Measurements from ENCODE around the gene LCE1E.

LCE1E gene

GRCh38 chr1:152761609-152762213 lies 24.3 kb upstream of the LCE1E start:
- Mint-ChIP-seq H3K9me3 (no peaks in the 10 kb centered on the region), H3K36me3 (no peaks in the 10 kb centered on the region), H3K27me3 (peaks cover 7% of the 10 kb centered on the region), H3K4me1 (no peaks in the 10 kb centered on the region), H3K27ac (no peak overlapping the region), H3K4me3 (no peak overlapping the region)

- no peaks in the 10 kb centered on the region for H3K36me3 Mint-ChIP-seq
- H3K9me3 Mint-ChIP-seq, result no peaks in the 10 kb centered on the region
- no peak overlapping the region for H3K27ac Mint-ChIP-seq
- H3K27me3 Mint-ChIP-seq, result peaks cover 3% of the 10 kb centered on the region
- no peaks in the 10 kb centered on the region for H3K4me1 Mint-ChIP-seq
- no peak overlapping the region for H3K4me3 Mint-ChIP-seq
Observed at GRCh38 chr1:152768847-152769533, 17.1 kb upstream of the LCE1E start.

- Mint-ChIP-seq H3K27me3 (peaks cover 12% of the 10 kb centered on the region), H3K4me1 (no peaks in the 10 kb centered on the region), H3K27ac (no peak overlapping the region), H3K36me3 (no peaks in the 10 kb centered on the region), H3K9me3 (peaks cover 6% of the 10 kb centered on the region), H3K4me3 (no peak overlapping the region)
Observed at GRCh38 chr1:152770411-152770810, 15.6 kb upstream of the LCE1E start.

GRCh38 chr1:152774875-152775274 lies 11.2 kb upstream of the LCE1E start, which contains the start of gene LCE1F:
LCE1F (plus strand) TSS chr1:152775140; CDS start chr1:152776372, 1,232 bp downstream.
- H3K36me3 Mint-ChIP-seq, result no peaks in the 10 kb centered on the region
- H3K4me1 Mint-ChIP-seq, result no peaks in the 10 kb centered on the region
- peaks cover 6% of the 10 kb centered on the region for H3K9me3 Mint-ChIP-seq
- H3K27ac Mint-ChIP-seq, result no peak within 1 kb of the TSS
- H3K27me3 Mint-ChIP-seq, result peaks cover 15% of the 10 kb centered on the region
- no peak within 1 kb of the TSS for H3K4me3 Mint-ChIP-seq

GRCh38 chr1:152776361-152776760 lies 9.7 kb upstream of the LCE1E start:
- peaks cover 6% of the 10 kb centered on the region for H3K9me3 Mint-ChIP-seq
- peaks cover 21% of the 10 kb centered on the region for H3K27me3 Mint-ChIP-seq
- H3K4me1 Mint-ChIP-seq, result no peaks in the 10 kb centered on the region
- no peaks in the 10 kb centered on the region for H3K36me3 Mint-ChIP-seq
- H3K4me3 Mint-ChIP-seq, result no peak overlapping the region
- H3K27ac Mint-ChIP-seq, result no peak overlapping the region

- Mint-ChIP-seq H3K27ac (no peak overlapping the region), H3K9me3 (peaks cover 6% of the 10 kb centered on the region), H3K4me1 (no peaks in the 10 kb centered on the region), H3K4me3 (no peak overlapping the region), H3K36me3 (no peaks in the 10 kb centered on the region), H3K27me3 (peaks cover 21% of the 10 kb centered on the region)
Observed at GRCh38 chr1:152777510-152778137, 8.4 kb upstream of the LCE1E start.

- no peak overlapping the region for H3K4me3 Mint-ChIP-seq
- H3K4me1 Mint-ChIP-seq, result no peaks in the 10 kb centered on the region
- H3K27ac Mint-ChIP-seq, result no peak overlapping the region
- H3K36me3 Mint-ChIP-seq, result no peaks in the 10 kb centered on the region
- peaks cover 25% of the 10 kb centered on the region for H3K27me3 Mint-ChIP-seq
- H3K9me3 Mint-ChIP-seq, result no peaks in the 10 kb centered on the region
Observed at GRCh38 chr1:152783095-152783494, 3.0 kb upstream of the LCE1E start.

GRCh38 chr1:152795686-152796085 lies 9.6 kb downstream of the LCE1E start:
- Mint-ChIP-seq H3K9me3 (no peaks in the 10 kb centered on the region), H3K4me3 (no peak overlapping the region), H3K27me3 (peaks cover 20% of the 10 kb centered on the region), H3K36me3 (no peaks in the 10 kb centered on the region), H3K4me1 (no peaks in the 10 kb centered on the region), H3K27ac (no peak overlapping the region)

- H3K27ac Mint-ChIP-seq, result no peak within 1 kb of the TSS
- no peaks in the 10 kb centered on the region for H3K36me3 Mint-ChIP-seq
- H3K4me1 Mint-ChIP-seq, result no peaks in the 10 kb centered on the region
- no peaks in the 10 kb centered on the region for H3K9me3 Mint-ChIP-seq
- H3K4me3 Mint-ChIP-seq, result no peak within 1 kb of the TSS
- peaks cover 18% of the 10 kb centered on the region for H3K27me3 Mint-ChIP-seq
Observed at GRCh38 chr1:152796421-152796820, 10.4 kb downstream of the LCE1E start, which contains the start of gene LCE1D. LCE1D (plus strand) TSS chr1:152796721; CDS start chr1:152797795, 1,074 bp downstream.

GRCh38 chr1:152801333-152801732 lies 15.3 kb downstream of the LCE1E start:
- Mint-ChIP-seq H3K4me1 (no peaks in the 10 kb centered on the region), H3K27me3 (peaks cover 17% of the 10 kb centered on the region), H3K4me3 (no peak overlapping the region), H3K36me3 (no peaks in the 10 kb centered on the region), H3K27ac (no peak overlapping the region), H3K9me3 (no peaks in the 10 kb centered on the region)

- Mint-ChIP-seq H3K36me3 (no peaks in the 10 kb centered on the region), H3K4me3 (no peak within 1 kb of the TSS), H3K9me3 (no peaks in the 10 kb centered on the region), H3K4me1 (no peaks in the 10 kb centered on the region), H3K27ac (no peak within 1 kb of the TSS), H3K27me3 (peaks cover 7% of the 10 kb centered on the region)
Observed at GRCh38 chr1:152806576-152806975, 20.5 kb downstream of the LCE1E start, which contains the start of gene LCE1C. LCE1C (minus strand) TSS chr1:152806651; CDS start chr1:152805478, 1,173 bp downstream.

GRCh38 chr1:152811050-152811449 lies 25.0 kb downstream of the LCE1E start:
- no peaks in the 10 kb centered on the region for H3K4me1 Mint-ChIP-seq
- H3K27me3 Mint-ChIP-seq, result peaks cover 14% of the 10 kb centered on the region
- H3K36me3 Mint-ChIP-seq, result no peaks in the 10 kb centered on the region
- no peak overlapping the region for H3K4me3 Mint-ChIP-seq
- no peaks in the 10 kb centered on the region for H3K9me3 Mint-ChIP-seq
- no peak overlapping the region for H3K27ac Mint-ChIP-seq

GRCh38 chr1:152811671-152812070 lies 25.6 kb downstream of the LCE1E start, which contains the start of gene LCE1B:
LCE1B (plus strand) TSS chr1:152811971; CDS start chr1:152812447, 476 bp downstream.
- Mint-ChIP-seq H3K27me3 (peaks cover 14% of the 10 kb centered on the region), H3K27ac (no peak within 1 kb of the TSS), H3K9me3 (no peaks in the 10 kb centered on the region), H3K36me3 (no peaks in the 10 kb centered on the region), H3K4me3 (no peak within 1 kb of the TSS), H3K4me1 (no peaks in the 10 kb centered on the region)

GRCh38 chr1:152817309-152817708 lies 31.3 kb downstream of the LCE1E start:
- Mint-ChIP-seq H3K9me3 (no peaks in the 10 kb centered on the region), H3K27me3 (peaks cover 13% of the 10 kb centered on the region), H3K4me1 (no peaks in the 10 kb centered on the region), H3K27ac (no peak overlapping the region), H3K4me3 (no peak overlapping the region), H3K36me3 (no peaks in the 10 kb centered on the region)

GRCh38 chr1:152823294-152823693 lies 37.2 kb downstream of the LCE1E start:
- Mint-ChIP-seq H3K27ac (no peak overlapping the region), H3K9me3 (no peaks in the 10 kb centered on the region), H3K4me1 (no peaks in the 10 kb centered on the region), H3K4me3 (no peak overlapping the region), H3K27me3 (peaks cover 11% of the 10 kb centered on the region), H3K36me3 (no peaks in the 10 kb centered on the region)

GRCh38 chr1:152824964-152825363 lies 38.9 kb downstream of the LCE1E start:
- Mint-ChIP-seq H3K4me1 (no peaks in the 10 kb centered on the region), H3K4me3 (no peak overlapping the region), H3K27me3 (peaks cover 14% of the 10 kb centered on the region), H3K36me3 (no peaks in the 10 kb centered on the region), H3K27ac (no peak overlapping the region), H3K9me3 (peaks cover 6% of the 10 kb centered on the region)
